Natural killer cell treated with Interleukin-12 subunit alpha and Interleukin-12 subunit beta and Interleukin-15 and Interleukin-18, amount 100 ng/mL, for 72 hours (primary cell): ENCODE data around the gene TM4SF1. TPM values are rescaled to one million over a fixed set of nuclear protein-coding genes. Genes with fewer than 3 reads are reported as not detected.
"Not testable (repeated sequence)": the region's sequence is repeated elsewhere in the genome, so short reads cannot be mapped to it uniquely, and the experiment has no call there.

Experiments
- ATAC-seq, 2 donors: fragments of 150-1000 bp; cut with Tn5 transposase in 1 of 2; sonication (Bioruptor Pico), chemical (Tn5 transposase) in 1 of 2; 2 replicates each; pipeline ENCODE4 v1.10.0; 2021
- DNase-seq: peaks from one replicate; pipeline ENCODE4 v3.0.0; 2022; ENCODE audit warnings: low spot score
- H3K27ac Mint-ChIP-seq, 2 donors: 1 replicate in 1 of 2; 2 replicates in 1 of 2; pipeline ENCODE4 v1.8.0; 2022; ENCODE audit warnings: mixed read lengths in 2 of 2, mild to moderate bottlenecking in 1 of 2, moderate library complexity in 1 of 2
- H3K27me3 Mint-ChIP-seq, 2 donors: 1 replicate in 1 of 2; 2 replicates in 1 of 2; pipeline ENCODE4 v1.8.0; 2022; ENCODE audit warnings: mixed read lengths in 2 of 2
- H3K36me3 Mint-ChIP-seq: one replicate; pipeline ENCODE4 v1.8.0; 2022; ENCODE audit warnings: mixed read lengths
- H3K4me1 Mint-ChIP-seq, 2 donors: 1 replicate in 1 of 2; 2 replicates in 1 of 2; pipeline ENCODE4 v1.8.0; 2022; ENCODE audit warnings: low read depth in 2 of 2, mixed read lengths in 2 of 2, mild to moderate bottlenecking in 1 of 2
- H3K4me3 Mint-ChIP-seq: one replicate; pipeline ENCODE4 v1.8.0; 2022; ENCODE audit warnings: mixed read lengths
- H3K9me3 Mint-ChIP-seq: 2 replicates; pipeline ENCODE4 v1.8.0; 2022; ENCODE audit warnings: mixed read lengths
- total RNA-seq, 2 donors: library from RNA; stranded (reverse); gene quantifications; one replicate each; pipeline ENCODE4 v1.2.3, GENCODE V29; 2022

TM4SF1 gene
- total RNA-seq, 2 donors from 2014 or later: not detected

DNA sequence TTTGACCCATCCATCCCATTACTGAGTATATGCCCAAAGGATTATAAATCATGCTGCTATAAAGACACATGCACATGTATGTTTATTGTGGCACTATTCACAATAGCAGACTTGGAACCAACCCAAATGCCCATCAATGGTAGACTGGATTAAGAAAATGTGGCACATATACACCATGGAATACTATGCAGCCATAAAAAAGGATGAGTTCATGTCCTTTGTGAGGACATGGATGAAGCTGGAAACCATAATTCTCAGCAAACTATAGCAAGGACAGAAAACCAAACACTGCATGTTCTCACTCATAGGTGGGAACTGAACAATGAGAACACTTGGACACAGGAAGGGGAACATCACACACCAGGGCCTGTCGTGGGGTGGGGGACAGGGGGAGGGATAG lies 40.0 kb downstream of the TM4SF1 start:
- not testable (repeated sequence) for H3K36me3 Mint-ChIP-seq, H3K9me3 Mint-ChIP-seq, H3K4me1 Mint-ChIP-seq, ATAC-seq, DNase-seq, H3K4me3 Mint-ChIP-seq, H3K27ac Mint-ChIP-seq
- H3K27me3 Mint-ChIP-seq: peaks cover 17 to 30% of the 10 kb centered on the region in 2 donors

GRCh38 chr3:149336925-149337324 lies 40.5 kb downstream of the TM4SF1 start:
- DNase-seq (no peak), ATAC-seq (no peak)
- H3K9me3 Mint-ChIP-seq: no peaks in the 10 kb centered on the region

DNA sequence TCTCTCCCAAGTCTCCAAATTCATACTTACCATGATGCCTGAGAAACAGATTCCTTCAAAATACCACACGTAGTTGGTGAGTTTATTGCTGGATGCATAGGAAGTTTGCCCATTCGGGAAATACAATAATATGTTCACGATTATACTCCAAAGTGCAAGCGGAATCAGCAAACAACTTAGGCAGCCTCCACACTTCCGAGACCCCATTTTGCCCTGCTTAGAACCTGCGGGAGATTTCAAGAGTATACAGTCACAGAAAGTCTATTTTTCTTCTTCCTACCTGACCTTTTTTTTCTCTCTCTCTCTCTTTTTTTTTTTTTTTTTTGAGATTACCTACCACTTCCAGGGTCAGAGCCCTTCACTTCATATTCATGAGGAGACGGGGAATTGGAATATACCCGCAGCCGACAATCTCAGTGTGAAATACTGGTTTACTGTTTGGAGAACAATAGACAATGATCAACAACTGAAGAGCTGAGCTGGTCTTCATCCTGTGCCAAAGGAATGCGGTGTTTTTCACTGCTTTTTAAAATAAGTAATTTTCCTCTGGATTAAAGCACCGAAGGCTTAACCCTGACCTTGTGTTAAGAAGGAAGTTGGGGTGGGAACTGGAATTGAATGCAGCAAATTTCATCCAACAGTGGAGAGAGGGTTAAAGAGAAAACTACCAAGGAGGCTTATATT lies 44.1 kb downstream of the TM4SF1 start, which contains the start of gene TM4SF18:
Gene TM4SF18 (minus strand): TSS at position 461 of the 684 bp plus-strand sequence. CDS start 254 bp downstream, at position 207.
- Mint-ChIP-seq H3K36me3 (no peaks in the 10 kb centered on the region), H3K27me3 (peaks cover 10 to 15% of the 10 kb centered on the region in 2 donors), H3K4me3 (no peak within 1 kb of the TSS), H3K27ac (no peak within 1 kb of the TSS), H3K9me3 (no peaks in the 10 kb centered on the region), H3K4me1 (no peaks in the 10 kb centered on the region)
- ATAC-seq (no peak), DNase-seq (no peak)

More at GRCh38 chr3:149336925-149337324, 40.5 kb downstream of the TM4SF1 start:
- Mint-ChIP-seq H3K27ac (no peak overlapping the region), H3K4me3 (no peak overlapping the region), H3K36me3 (no peaks in the 10 kb centered on the region), H3K27me3 (peaks cover 18 to 27% of the 10 kb centered on the region in 2 donors), H3K4me1 (no peaks in the 10 kb centered on the region)

GRCh38 chr3:149332771-149333170 lies 44.7 kb downstream of the TM4SF1 start:
- ATAC-seq: no peak
- H3K27me3 Mint-ChIP-seq: peaks cover 10 to 15% of the 10 kb centered on the region in 2 donors
- no peak overlapping the region for H3K27ac Mint-ChIP-seq
- no peaks in the 10 kb centered on the region for H3K36me3 Mint-ChIP-seq
- H3K4me3 Mint-ChIP-seq: no peak overlapping the region
- H3K4me1 Mint-ChIP-seq: no peaks in the 10 kb centered on the region
- no peak for DNase-seq
- no peaks in the 10 kb centered on the region for H3K9me3 Mint-ChIP-seq

GRCh38 chr3:149332227-149332765 lies 45.2 kb downstream of the TM4SF1 start:
- Mint-ChIP-seq H3K36me3 (no peaks in the 10 kb centered on the region), H3K27me3 (peaks cover 11 to 15% of the 10 kb centered on the region in 2 donors), H3K4me1 (no peaks in the 10 kb centered on the region), H3K27ac (no peak overlapping the region), H3K4me3 (no peak overlapping the region), H3K9me3 (no peaks in the 10 kb centered on the region)
- ATAC-seq (no peak), DNase-seq (no peak)

- no peak for DNase-seq
- no peaks in the 10 kb centered on the region for H3K9me3 Mint-ChIP-seq
These were observed 46.1 kb downstream of the TM4SF1 start for GRCh38 chr3:149331396-149331795.

DNA sequence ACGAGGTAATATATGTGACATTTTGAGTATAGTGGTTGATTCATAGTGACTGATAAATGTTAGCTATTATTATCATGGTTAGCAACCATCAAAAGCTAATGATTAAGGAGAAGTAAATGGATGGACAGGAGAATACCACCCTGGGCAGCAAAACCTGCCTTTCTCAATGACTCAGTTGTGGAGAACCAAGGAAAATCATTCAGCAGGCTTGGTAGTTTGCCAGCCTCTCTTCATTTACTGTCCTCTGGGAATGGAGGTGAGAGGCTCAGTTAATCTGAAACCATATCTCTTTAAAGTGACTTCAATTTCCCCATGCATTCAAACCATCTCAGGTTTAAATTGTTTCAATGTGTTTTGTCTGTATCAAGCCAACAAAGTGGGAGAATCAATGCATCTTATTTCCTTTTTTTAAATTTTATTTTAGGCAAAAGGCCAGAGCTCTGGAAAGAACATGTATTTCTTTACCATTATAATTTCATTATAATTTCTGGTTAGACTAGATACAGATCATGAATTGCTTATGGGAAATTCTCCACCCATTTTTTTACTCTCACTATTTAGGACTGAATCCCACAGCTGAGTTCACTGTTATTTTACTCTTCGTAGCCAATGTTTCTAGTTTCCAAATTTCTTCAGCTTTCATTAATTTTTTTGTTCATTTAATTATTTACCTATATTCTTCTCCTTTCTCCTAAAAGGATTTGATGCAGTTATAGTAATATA lies 46.7 kb downstream of the TM4SF1 start:
- Mint-ChIP-seq H3K27me3 (peaks cover 13 to 15% of the 10 kb centered on the region in 2 donors), H3K4me1 (no peaks in the 10 kb centered on the region), H3K27ac (no peak overlapping the region), H3K4me3 (no peak overlapping the region), H3K36me3 (no peaks in the 10 kb centered on the region), H3K9me3 (no peaks in the 10 kb centered on the region)
- ATAC-seq (no peak), DNase-seq (no peak)

More at GRCh38 chr3:149331396-149331795, 46.1 kb downstream of the TM4SF1 start:
- no peak for ATAC-seq
- Mint-ChIP-seq H3K27me3 (peaks cover 13 to 15% of the 10 kb centered on the region in 2 donors), H3K36me3 (no peaks in the 10 kb centered on the region), H3K27ac (no peak overlapping the region), H3K4me1 (no peaks in the 10 kb centered on the region), H3K4me3 (no peak overlapping the region)

DNA sequence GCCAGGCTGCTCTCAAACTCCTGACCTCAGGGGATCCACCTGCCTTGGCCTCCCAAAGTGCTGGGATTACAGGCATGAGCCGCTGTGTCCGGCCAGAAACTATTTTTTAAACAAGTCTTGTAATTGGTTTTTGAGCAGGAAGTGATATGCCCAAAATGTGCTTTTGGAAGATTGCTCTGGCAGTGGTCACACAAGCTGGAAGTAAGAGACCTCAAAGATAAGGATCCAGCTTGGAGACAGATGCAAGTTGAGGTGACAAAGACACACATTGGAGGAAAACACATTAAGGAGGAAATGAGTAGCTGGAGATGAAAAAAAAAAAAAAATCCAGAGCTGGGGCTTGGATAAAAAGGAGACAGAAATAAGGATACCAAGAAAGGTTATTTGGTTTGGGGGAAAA lies 50.3 kb downstream of the TM4SF1 start:
- H3K36me3 Mint-ChIP-seq: no peaks in the 10 kb centered on the region
- no peak overlapping the region for H3K27ac Mint-ChIP-seq
- no peak for DNase-seq
- H3K9me3 Mint-ChIP-seq: no peaks in the 10 kb centered on the region
- peaks cover 8 to 17% of the 10 kb centered on the region in 2 donors for H3K27me3 Mint-ChIP-seq
- no peak for ATAC-seq
- H3K4me3 Mint-ChIP-seq: no peak overlapping the region
- no peaks in the 10 kb centered on the region for H3K4me1 Mint-ChIP-seq

GRCh38 chr3:149325581-149325980 lies 51.9 kb downstream of the TM4SF1 start:
- H3K9me3 Mint-ChIP-seq: no peaks in the 10 kb centered on the region
- peaks cover 6 to 17% of the 10 kb centered on the region in 2 donors for H3K27me3 Mint-ChIP-seq
- H3K36me3 Mint-ChIP-seq: no peaks in the 10 kb centered on the region
- no peak overlapping the region for H3K4me3 Mint-ChIP-seq
- no peak overlapping the region for H3K27ac Mint-ChIP-seq
- no peak for ATAC-seq
- no peaks in the 10 kb centered on the region for H3K4me1 Mint-ChIP-seq
- no peak for DNase-seq

- Mint-ChIP-seq H3K4me3 (no peak overlapping the region), H3K27ac (no peak overlapping the region), H3K27me3 (peaks cover 4 to 14% of the 10 kb centered on the region in 2 donors), H3K36me3 (no peaks in the 10 kb centered on the region), H3K9me3 (no peaks in the 10 kb centered on the region), H3K4me1 (no peaks in the 10 kb centered on the region)
- no peak for ATAC-seq
- no peak for DNase-seq
These were observed 53.1 kb downstream of the TM4SF1 start for GRCh38 chr3:149324332-149324731.

GRCh38 chr3:149321640-149322039 lies 55.8 kb downstream of the TM4SF1 start:
- Mint-ChIP-seq H3K4me3 (no peak overlapping the region), H3K36me3 (no peaks in the 10 kb centered on the region), H3K27ac (no peak overlapping the region), H3K9me3 (no peaks in the 10 kb centered on the region), H3K4me1 (no peaks in the 10 kb centered on the region), H3K27me3 (peaks cover 0 to 14% of the 10 kb centered on the region in 2 donors)
- no peak for DNase-seq
- ATAC-seq: no peak

DNA sequence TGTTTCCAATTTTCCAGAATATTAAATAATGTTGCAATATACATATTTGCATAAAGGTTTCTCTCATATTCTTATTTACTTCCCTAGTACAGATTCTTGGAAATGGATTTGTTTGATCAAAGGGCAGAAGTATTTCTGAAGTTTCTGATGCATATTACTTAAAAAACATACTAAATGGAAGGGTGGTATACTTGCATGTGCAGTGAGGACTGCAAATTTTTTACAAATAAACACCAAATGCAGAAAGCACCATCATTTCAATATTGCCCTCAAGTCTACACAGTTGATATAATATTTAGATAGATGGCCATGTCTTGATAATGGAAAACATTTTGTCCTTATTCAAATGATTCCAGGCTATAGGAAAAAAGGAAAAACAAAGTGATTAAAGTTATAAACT lies 56.3 kb downstream of the TM4SF1 start:
- no peak overlapping the region for H3K27ac Mint-ChIP-seq
- no peak overlapping the region for H3K4me3 Mint-ChIP-seq
- peaks cover 0 to 19% of the 10 kb centered on the region in 2 donors for H3K27me3 Mint-ChIP-seq
- no peaks in the 10 kb centered on the region for H3K4me1 Mint-ChIP-seq
- H3K36me3 Mint-ChIP-seq: no peaks in the 10 kb centered on the region
- ATAC-seq: no peak
- no peaks in the 10 kb centered on the region for H3K9me3 Mint-ChIP-seq
- no peak for DNase-seq

DNA sequence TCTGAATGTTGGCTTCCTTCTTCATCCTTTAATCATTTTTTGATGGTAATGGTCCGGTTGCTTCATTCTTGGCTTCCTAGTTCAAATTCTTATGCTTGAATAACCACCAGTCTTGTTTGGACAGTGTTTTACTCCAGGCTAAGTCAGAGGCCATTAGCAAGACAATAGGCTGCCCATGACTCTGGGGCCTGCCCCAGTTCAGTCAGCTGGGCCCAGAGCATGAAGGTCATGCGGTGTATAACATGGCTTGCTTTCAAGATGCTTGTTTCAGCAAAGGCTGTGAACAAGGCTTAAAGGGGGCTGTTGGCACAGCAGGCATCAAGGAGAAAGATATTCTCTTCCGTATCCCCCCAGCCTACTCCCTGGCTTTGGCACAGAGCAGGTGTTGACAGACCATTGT lies 57.7 kb downstream of the TM4SF1 start:
- H3K27ac Mint-ChIP-seq: no peak overlapping the region
- no peaks in the 10 kb centered on the region for H3K9me3 Mint-ChIP-seq
- H3K27me3 Mint-ChIP-seq: peaks cover 3 to 19% of the 10 kb centered on the region in 2 donors
- H3K4me1 Mint-ChIP-seq: no peaks in the 10 kb centered on the region
- H3K4me3 Mint-ChIP-seq: no peak overlapping the region
- H3K36me3 Mint-ChIP-seq: no peaks in the 10 kb centered on the region
- DNase-seq (no peak), ATAC-seq (no peak)
